HepG2 (cell line): Measurements from ENCODE around the gene CADM1. TPM values are rescaled to one million over a fixed set of nuclear protein-coding genes. Genes with fewer than 3 reads are reported as not detected.

Experiments used
- FOXA1 ChIP-seq, 2 experiments: fragments of 450-650 bp in 1 of 2; sonication (generic) in 1 of 2; formaldehyde crosslinking in 1 of 2; IDR thresholded peaks; 2 replicates each; pipeline versions ENCODE4 v1.4.0 to v1.6.1; 2016 to 2020; ENCODE audit warnings: missing genetic modification reagents in 1 of 2
- GATAD2A ChIP-seq: IDR thresholded peaks from 2 replicates; pipeline ENCODE4 v1.6.1; 2016
- HDAC6 ChIP-seq: fragments of 200-600 bp; sonication (generic); IDR thresholded peaks from 2 replicates; pipeline ENCODE4 v1.7.0; 2017; ENCODE audit warnings: mild to moderate bottlenecking, antibody characterized with exemption, low read length, low read depth
- HHEX ChIP-seq: IDR thresholded peaks from 2 replicates; pipeline ENCODE4 v1.6.1; 2016; ENCODE audit warnings: control low read depth
- IRX3 ChIP-seq: sonication (generic); formaldehyde crosslinking; IDR thresholded peaks from 2 replicates; pipeline ENCODE4 v1.8.1; 2023; ENCODE audit warnings: mild to moderate bottlenecking, low read depth, missing genetic modification reagents, borderline replicate concordance
- KAT8 ChIP-seq: IDR thresholded peaks from 2 replicates; pipeline ENCODE4 v1.6.1; 2016; ENCODE audit warnings: missing genetic modification reagents, missing compliant biosample characterization
- KDM3A ChIP-seq: IDR thresholded peaks from 2 replicates; pipeline ENCODE4 v1.6.1; 2018; ENCODE audit warnings: low read depth, missing compliant biosample characterization
- KDM6A ChIP-seq: IDR thresholded peaks from 2 replicates; pipeline ENCODE4 v1.6.1; 2016; ENCODE audit warnings: low read depth
- MAZ ChIP-seq, 2 experiments: sonication (generic) in 1 of 2; formaldehyde crosslinking in 1 of 2; IDR thresholded peaks; 2 replicates each; pipeline versions ENCODE4 v1.5.0 to v1.6.1; 2012 to 2020; ENCODE audit warnings: low read depth in 2 of 2, mild to moderate bottlenecking in 2 of 2, borderline replicate concordance in 1 of 2, improper control_type of control experiment in 1 of 2, low read length in 1 of 2, missing genetic modification reagents in 1 of 2, moderate library complexity in 1 of 2
- PHF8 ChIP-seq: sonication (generic); formaldehyde crosslinking; IDR thresholded peaks from 2 replicates; pipeline ENCODE4 v1.5.0; 2020; ENCODE audit warnings: missing genetic modification reagents
- RORA ChIP-seq: sonication (generic); formaldehyde crosslinking; IDR thresholded peaks from 2 replicates; pipeline ENCODE4 v1.5.0; 2020; ENCODE audit warnings: mild to moderate bottlenecking, missing genetic modification reagents, moderate library complexity
- SMAD3 ChIP-seq: sonication (generic); formaldehyde crosslinking; IDR thresholded peaks from 2 replicates; pipeline ENCODE4 v1.4.0; 2020; ENCODE audit warnings: missing genetic modification reagents
- TBX3 ChIP-seq: fragments of 450-650 bp; IDR thresholded peaks from 2 replicates; pipeline ENCODE4 v1.6.1; 2017; ENCODE audit warnings: antibody characterized with exemption, mild to moderate bottlenecking, inconsistent platforms, borderline replicate concordance
- ZBTB38 ChIP-seq: sonication (generic); formaldehyde crosslinking; IDR thresholded peaks from 2 replicates; pipeline ENCODE4 v1.5.1; 2020; ENCODE audit warnings: mild to moderate bottlenecking, missing genetic modification reagents
- ZFP37 ChIP-seq: sonication (generic); formaldehyde crosslinking; IDR thresholded peaks from 2 replicates; pipeline ENCODE4 v1.4.0; 2020; ENCODE audit warnings: missing genetic modification reagents, borderline replicate concordance
- ZNF382 ChIP-seq: sonication (generic); formaldehyde crosslinking; IDR thresholded peaks from 2 replicates; pipeline ENCODE4 v1.5.0; 2020; ENCODE audit warnings: missing genetic modification reagents, mild to moderate bottlenecking, borderline replicate concordance
- ZNF749 ChIP-seq: sonication (generic); formaldehyde crosslinking; IDR thresholded peaks from 2 replicates; pipeline ENCODE4 v1.8.0; 2022; ENCODE audit warnings: mild to moderate bottlenecking, missing genetic modification reagents, moderate library complexity, borderline replicate concordance
- polyA plus RNA-seq, 8 experiments: library from polyadenylated mRNA; depleted of rRNA in 3 of 8; stranded (reverse) in 7 of 8; unstranded in 1 of 8; fragments of >200 nt; fragmentation: Illumina TruSeq in 4 of 8; extraction: Trizol in 4 of 8; gene quantifications; 2 replicates each; pipeline versions ENCODE4 v1.2.1 to v1.2.3, GENCODE V29; 2011 to 2016; ENCODE audit warnings: low read depth in 4 of 8, missing spikeins in 1 of 8, mixed read lengths in 1 of 8; ENCODE audit not compliant: insufficient read depth in 1 of 8
- total RNA-seq, 5 experiments: library from RNA; depleted of rRNA; stranded (reverse); fragments of >200 nt; fragmentation: Illumina TruSeq; extraction: Trizol; gene quantifications; 2 replicates each; pipeline ENCODE4 v1.2.3, GENCODE V29; 2016; ENCODE audit warnings: low read depth in 1 of 5
- TF ChIP-seq, protein P1 (sequence below): sonication (generic); formaldehyde crosslinking; IDR thresholded peaks from one replicate; pipeline ENCODE4 v1.5.1; 2020; ENCODE audit warnings: mild to moderate bottlenecking, missing genetic modification reagents; ENCODE audit errors: not compliant biosample characterization
- TF ChIP-seq, protein P2 (sequence below): sonication (generic); formaldehyde crosslinking; IDR thresholded peaks from 2 replicates; pipeline ENCODE4 v1.4.0; 2020; ENCODE audit warnings: mild to moderate bottlenecking, missing genetic modification reagents

The CADM1 gene
- total and polyA plus RNA-seq, 2 of the 13 experiments (the other 11 are each of a cell fraction or from before 2014, with no cell fraction given), result 71.3 to 122 TPM

DNA sequence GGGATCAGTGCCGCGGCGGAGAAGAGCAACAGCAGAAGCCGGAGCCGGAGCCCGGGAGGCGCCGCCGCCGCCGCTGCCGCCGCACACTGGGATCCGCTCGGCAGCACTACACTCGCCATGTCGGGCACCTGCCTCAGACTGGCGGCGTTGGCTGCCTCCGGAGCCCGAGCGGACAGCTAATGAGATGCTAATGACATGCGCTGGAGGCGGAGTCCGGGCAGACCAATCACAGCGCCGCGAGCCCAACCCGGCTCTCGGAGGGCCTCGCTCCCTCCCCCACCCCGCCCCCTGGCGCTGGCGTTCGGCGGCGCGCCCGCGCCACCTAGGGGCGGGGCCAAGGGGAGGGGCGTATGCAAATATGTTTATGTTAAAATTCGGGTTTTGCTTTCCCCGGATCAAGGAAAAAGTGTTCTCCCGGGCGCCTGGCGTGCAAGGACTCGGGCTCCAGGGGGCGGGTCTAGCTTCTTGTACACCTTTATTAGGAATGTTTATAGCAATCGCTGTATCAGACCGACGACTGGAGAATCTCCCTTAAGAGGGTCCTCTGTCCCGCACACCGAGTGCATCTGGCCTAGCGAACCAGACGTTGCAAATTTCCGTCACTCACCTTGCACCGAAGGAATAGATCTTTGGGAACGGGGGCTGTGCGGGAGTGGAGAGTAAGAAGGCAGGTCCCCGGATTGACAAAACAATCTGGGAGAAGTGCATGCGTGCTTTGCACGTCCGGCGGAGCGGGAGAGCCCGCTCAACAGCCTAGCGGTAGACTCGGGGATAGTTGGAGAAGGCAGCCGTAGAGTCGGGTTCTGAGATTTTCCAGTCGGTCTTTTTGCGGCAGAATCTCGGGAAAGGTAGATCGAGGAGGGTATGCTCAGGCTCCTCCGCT lies at the start of gene CADM1 (continued):
- TF ChIP-seq, protein P1, sequence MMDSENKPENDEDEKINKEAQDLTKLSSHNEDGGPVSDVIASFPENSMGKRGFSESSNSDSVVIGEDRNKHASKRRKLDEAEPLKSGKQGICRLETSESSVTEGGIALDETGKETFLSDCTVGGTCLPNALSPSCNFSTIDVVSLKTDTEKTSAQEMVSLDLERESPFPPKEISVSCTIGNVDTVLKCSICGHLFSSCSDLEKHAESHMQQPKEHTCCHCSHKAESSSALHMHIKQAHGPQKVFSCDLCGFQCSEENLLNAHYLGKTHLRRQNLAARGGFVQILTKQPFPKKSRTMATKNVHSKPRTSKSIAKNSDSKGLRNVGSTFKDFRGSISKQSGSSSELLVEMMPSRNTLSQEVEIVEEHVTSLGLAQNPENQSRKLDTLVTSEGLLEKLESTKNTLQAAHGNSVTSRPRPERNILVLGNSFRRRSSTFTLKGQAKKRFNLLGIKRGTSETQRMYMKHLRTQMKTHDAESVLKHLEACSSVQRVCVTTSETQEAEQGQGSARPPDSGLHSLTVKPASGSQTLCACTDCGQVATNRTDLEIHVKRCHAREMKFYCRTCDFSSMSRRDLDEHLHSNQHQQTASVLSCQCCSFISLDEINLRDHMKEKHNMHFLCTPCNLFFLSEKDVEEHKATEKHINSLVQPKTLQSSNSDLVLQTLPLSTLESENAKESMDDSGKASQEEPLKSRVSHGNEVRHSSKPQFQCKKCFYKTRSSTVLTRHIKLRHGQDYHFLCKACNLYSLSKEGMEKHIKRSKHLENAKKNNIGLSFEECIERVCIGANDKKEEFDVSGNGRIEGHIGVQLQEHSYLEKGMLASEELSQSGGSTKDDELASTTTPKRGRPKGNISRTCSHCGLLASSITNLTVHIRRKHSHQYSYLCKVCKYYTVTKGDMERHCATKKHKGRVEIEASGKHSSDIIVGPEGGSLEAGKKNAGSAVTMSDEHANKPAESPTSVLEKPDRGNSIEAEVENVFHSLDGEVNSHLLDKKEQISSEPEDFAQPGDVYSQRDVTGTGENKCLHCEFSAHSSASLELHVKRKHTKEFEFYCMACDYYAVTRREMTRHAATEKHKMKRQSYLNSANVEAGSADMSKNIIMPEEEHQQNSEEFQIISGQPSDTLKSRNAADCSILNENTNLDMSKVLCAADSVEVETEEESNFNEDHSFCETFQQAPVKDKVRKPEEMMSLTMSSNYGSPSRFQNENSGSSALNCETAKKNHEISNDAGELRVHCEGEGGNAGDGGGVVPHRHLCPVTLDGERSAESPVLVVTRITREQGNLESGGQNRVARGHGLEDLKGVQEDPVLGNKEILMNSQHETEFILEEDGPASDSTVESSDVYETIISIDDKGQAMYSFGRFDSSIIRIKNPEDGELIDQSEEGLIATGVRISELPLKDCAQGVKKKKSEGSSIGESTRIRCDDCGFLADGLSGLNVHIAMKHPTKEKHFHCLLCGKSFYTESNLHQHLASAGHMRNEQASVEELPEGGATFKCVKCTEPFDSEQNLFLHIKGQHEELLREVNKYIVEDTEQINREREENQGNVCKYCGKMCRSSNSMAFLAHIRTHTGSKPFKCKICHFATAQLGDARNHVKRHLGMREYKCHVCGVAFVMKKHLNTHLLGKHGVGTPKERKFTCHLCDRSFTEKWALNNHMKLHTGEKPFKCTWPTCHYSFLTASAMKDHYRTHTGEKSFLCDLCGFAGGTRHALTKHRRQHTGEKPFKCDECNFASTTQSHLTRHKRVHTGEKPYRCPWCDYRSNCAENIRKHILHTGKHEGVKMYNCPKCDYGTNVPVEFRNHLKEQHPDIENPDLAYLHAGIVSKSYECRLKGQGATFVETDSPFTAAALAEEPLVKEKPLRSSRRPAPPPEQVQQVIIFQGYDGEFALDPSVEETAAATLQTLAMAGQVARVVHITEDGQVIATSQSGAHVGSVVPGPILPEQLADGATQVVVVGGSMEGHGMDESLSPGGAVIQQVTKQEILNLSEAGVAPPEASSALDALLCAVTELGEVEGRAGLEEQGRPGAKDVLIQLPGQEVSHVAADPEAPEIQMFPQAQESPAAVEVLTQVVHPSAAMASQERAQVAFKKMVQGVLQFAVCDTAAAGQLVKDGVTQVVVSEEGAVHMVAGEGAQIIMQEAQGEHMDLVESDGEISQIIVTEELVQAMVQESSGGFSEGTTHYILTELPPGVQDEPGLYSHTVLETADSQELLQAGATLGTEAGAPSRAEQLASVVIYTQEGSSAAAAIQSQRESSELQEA (CRISPR knock-in tag), result no peak
- TF ChIP-seq, protein P2, sequence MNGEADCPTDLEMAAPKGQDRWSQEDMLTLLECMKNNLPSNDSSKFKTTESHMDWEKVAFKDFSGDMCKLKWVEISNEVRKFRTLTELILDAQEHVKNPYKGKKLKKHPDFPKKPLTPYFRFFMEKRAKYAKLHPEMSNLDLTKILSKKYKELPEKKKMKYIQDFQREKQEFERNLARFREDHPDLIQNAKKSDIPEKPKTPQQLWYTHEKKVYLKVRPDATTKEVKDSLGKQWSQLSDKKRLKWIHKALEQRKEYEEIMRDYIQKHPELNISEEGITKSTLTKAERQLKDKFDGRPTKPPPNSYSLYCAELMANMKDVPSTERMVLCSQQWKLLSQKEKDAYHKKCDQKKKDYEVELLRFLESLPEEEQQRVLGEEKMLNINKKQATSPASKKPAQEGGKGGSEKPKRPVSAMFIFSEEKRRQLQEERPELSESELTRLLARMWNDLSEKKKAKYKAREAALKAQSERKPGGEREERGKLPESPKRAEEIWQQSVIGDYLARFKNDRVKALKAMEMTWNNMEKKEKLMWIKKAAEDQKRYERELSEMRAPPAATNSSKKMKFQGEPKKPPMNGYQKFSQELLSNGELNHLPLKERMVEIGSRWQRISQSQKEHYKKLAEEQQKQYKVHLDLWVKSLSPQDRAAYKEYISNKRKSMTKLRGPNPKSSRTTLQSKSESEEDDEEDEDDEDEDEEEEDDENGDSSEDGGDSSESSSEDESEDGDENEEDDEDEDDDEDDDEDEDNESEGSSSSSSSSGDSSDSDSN (CRISPR knock-in tag), result peak; percentile 95
- TF ChIP-seq KDM3A (CRISPR knock-in tag) (no peak), ZBTB38 (CRISPR knock-in tag) (0 out of 2 replicates have a peak, but pooled peaks have one; percentile 31), KDM6A (CRISPR knock-in tag) (no peak), SMAD3 (CRISPR knock-in tag) (no peak; the same call in 1 of the 2 replicates), HDAC6 (no peak), RORA (no peak), TBX3 (no peak), ZFP37 (CRISPR knock-in tag) (peak; percentile 88), ZNF749 (CRISPR knock-in tag) (no peak), ZNF382 (CRISPR knock-in tag) (no peak), GATAD2A (CRISPR knock-in tag) (peak; percentile 34; the same call in 1 of the 2 replicates), KAT8 (CRISPR knock-in tag) (0 out of 2 replicates have a peak, but pooled peaks have one; percentile 18), HHEX (CRISPR knock-in tag) (no peak), PHF8 (peak; percentile 55), IRX3 (CRISPR knock-in tag) (no peak), MAZ (IDR thresholded peaks at IDR 0.05; ENCODE audit: borderline replicate concordance, low read depth, low read length) (peak; percentile 98), MAZ (CRISPR knock-in tag; IDR thresholded peaks at IDR 0.05; ENCODE audit: low read depth) (0 out of 2 replicates have a peak, but pooled peaks have one; percentile 72), FOXA1 (IDR thresholded peaks at IDR 0.05) (no peak), FOXA1 (CRISPR knock-in tag; IDR thresholded peaks at IDR 0.05) (no peak)
